ENCODE measurements around the gene DLEC1.

GRCh38 chr3:38169027-38169317 is 130.0 kb downstream of the DLEC1 start:
- no peak for TF ChIP-seq CTCF (IDR thresholded peaks at IDR 0.05)
- no peak for TF ChIP-seq POLR2A (IDR thresholded peaks at IDR 0.05)

Data from lower leg skin (tissue), 3 donors.